Panc1 (cell line): ENCODE measurements around the gene RNF186.

Experiments
- CTCF ChIP-seq: fragments of 450-650 bp; IDR thresholded peaks from 2 replicates; pipeline ENCODE4 v1.5.1; 2017; ENCODE audit warnings: mild to moderate bottlenecking
- POLR2AphosphoS5 ChIP-seq: IDR thresholded peaks from 2 replicates; pipeline ENCODE4 v1.6.1; 2012; ENCODE audit warnings: mild to moderate bottlenecking, low read depth, low read length, moderate library complexity

DNA sequence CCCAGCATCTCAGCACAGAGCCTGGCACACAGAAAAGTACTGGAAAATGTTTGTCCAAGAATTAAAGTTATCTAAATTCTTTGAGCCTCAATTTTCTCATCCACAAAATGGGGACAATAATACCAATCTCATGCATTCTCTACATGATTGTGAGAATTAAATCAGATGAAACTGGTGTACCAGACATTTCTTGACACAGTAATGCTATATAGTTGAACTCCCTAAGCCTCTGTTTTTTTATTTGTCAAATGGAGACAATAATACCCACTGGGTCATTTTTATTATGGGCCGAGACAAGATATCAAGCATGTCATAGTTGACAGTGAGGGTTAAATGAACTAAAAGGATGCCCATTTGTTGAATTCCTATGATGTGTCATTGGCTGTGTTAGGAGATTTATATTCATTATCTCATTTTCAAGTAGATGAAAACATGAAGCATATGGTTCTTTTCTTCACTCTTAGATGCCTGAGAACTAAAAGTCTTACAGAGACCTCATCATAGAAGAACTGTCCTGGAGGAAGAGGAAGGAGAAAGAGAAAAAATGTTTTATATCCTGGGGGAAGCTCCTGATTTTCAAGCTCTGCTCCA is 49.6 kb upstream of the RNF186 start:
- TF ChIP-seq CTCF (no peak), POLR2AphosphoS5 (no peak)
